Hypothalamus (tissue), 51 donors: ENCODE data around the gene SLC6A3.
"Not testable (repeated sequence)": the region's sequence is repeated elsewhere in the genome, so short reads cannot be mapped to it uniquely, and the experiment has no call there.

Experiments used
- DNase-seq, 51 donors: peaks; one replicate each; lab custom pipeline; 2025; lab: John Stamatoyannopoulos, UW

The SLC6A3 gene

DNA sequence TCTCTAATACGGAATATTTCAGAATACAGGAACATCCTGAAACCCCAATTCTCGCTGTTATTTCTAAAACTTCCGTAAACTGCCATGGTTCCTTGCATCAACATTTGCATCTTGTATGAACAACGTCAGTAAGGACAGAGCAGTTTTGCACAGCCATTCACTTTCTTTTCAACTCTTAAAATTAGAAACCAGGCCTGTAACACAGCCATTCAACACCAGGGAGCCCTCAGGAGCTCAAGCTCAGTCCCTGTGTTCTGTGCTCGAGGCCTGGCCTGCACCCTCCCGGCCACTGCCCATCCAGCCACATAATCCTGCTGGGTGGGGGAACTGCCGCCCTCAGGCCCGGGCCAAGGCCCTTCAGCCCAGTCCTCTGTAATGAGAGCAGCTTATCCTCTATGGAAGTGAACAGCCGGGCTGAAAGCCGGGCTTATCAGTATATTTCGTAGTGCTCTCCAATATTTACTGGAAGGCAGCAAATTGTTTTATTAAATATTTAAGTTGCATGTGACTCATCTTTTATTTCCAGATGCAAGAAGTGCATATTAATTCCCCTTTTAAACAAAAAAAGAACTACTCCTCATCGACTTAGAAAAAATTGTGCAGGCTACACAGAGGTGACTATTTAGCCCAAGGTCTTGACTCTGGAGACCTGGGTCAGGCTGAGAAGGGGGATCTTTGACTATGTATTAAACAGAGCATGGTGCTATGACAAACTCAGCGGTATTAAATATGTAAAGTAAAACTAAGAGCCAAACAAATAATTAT lies 33.2 kb upstream of the SLC6A3 start:
- DNase-seq: no peak

DNA sequence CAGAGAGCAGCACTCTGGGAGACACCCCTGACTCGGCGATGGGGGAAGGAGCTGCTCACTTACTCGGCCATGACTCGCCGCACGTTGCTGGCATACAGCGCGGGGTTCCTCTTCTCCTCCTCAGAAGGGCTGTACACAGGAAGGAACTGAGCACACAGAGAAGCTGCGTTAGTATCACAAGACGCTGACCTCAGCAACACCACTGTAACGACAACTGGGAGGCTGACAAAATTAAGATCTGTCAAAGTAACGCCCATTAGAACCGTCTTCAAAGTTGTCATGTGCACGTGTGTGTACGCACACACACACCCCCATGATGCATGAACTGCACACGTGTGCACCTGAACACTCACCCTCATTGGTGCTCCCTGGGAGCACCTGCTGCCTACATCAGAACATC lies 32.1 kb upstream of the SLC6A3 start:
- DNase-seq: peak in 22 of 51 donors; percentile 21 to 56 (median 34)

GRCh38 chr5:1476967-1477310 lies 31.7 kb upstream of the SLC6A3 start:
- no peak for DNase-seq

GRCh38 chr5:1476181-1476966 lies 31.1 kb upstream of the SLC6A3 start:
- no peak for DNase-seq

DNA sequence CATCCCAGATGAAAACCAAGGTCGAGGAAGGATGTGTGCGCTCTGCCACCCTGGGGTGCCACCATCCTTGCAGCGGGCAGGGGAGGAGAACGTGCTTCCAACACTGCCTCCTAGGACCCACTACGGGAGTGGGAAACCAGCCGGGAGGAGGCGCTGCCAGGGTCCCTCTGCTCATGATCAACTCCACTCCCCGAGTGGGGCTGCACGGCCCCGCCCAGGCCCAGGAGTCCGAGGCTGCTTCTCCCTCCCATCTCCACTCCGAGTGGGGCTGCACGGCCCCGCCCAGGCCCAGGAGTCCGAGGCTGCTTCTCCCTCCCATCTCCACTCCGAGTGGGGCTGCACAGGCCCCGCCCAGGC lies 30.3 kb upstream of the SLC6A3 start:
- DNase-seq: not testable (repeated sequence)

DNA sequence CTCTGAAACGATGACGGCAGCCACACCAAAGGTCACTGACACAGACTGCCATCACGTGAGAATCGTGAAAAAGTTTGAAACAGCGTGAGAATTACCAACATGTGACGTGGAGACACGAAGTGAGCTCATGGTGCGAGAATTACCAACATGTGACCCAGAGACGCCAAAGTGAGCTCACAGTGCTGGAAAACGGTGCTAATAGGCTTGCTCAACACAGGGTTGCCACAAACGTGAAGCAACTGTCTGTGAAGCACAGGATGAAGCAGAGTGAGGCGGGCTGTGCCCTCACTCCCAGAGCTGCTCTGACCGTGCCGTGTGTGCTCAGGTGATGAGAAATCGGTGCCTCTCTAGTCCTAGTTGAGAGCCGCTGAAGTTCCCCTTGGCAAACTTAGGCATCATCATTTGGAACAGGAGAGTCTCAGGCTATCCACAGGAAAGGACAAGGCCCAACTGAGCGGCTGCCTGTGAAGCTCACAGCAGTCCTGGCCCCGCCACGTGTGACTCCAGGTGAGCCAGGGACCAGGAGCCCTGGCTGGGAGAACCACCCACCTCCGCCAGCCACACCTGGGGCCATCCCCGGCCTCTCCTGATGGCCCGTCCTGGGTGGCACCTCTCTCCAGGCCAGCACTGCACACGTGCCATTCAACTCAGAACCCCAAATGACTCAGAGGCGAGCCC lies 29.8 kb upstream of the SLC6A3 start:
- no peak for DNase-seq

GRCh38 chr5:1474183-1474839 lies 29.1 kb upstream of the SLC6A3 start:
- no peak for DNase-seq

DNA sequence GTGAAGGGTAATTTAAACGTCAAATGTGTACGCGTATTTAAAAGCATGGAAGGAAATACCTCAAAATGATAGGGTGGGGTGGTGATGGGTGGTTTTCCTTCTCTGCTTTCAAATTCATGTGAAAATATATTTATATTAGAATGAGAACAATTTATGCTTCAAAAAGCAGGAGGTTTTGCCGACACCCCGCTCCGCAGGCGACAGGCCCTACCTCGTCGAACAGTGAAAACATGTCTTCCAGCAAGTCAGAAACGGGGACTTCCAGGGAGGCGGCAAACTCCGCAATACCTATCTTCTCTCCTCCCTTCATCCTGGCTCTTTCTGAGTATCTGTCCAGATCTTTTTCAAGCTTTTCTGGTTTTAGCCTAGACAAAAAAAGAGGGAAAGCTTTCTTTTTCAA lies 28.5 kb upstream of the SLC6A3 start:
- no peak for DNase-seq

DNA sequence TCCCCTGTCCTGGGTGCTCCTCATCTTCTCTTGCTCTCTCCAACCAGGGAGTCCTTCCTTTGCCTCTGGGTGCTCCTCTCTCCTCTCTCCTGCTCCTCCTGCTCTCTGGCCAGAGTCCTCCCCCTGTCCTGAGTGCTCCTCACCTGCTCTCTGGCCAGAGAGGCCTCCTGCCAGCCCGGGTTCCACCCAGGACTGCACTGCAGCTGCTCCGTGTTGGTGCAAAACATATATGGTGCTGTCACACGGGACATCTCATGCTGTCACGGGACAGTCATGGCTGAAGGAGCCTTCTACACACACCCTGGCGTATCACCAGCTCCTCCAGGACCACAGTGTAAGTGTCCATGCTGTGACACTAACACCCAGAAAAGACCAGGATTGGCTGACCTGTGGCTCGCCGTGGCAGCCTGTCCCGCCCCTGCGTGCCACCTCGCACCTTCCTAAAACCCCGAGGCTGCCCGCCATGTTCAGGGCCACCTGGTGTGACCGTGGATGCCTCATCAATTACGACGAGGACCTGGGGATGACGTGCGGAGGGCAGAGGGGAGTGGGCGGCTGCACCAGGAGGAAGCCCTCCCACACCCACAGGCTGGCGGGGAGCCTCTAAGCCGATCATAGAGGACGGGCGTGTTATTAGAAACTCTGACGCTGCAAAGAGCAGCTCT lies 27.9 kb upstream of the SLC6A3 start:
- no peak for DNase-seq

GRCh38 chr5:1471997-1472963 lies 27.0 kb upstream of the SLC6A3 start:
- DNase-seq: no peak

GRCh38 chr5:1471240-1471853 lies 26.1 kb upstream of the SLC6A3 start:
- DNase-seq: no peak

GRCh38 chr5:1470762-1471211 lies 25.5 kb upstream of the SLC6A3 start:
- no peak for DNase-seq

DNA sequence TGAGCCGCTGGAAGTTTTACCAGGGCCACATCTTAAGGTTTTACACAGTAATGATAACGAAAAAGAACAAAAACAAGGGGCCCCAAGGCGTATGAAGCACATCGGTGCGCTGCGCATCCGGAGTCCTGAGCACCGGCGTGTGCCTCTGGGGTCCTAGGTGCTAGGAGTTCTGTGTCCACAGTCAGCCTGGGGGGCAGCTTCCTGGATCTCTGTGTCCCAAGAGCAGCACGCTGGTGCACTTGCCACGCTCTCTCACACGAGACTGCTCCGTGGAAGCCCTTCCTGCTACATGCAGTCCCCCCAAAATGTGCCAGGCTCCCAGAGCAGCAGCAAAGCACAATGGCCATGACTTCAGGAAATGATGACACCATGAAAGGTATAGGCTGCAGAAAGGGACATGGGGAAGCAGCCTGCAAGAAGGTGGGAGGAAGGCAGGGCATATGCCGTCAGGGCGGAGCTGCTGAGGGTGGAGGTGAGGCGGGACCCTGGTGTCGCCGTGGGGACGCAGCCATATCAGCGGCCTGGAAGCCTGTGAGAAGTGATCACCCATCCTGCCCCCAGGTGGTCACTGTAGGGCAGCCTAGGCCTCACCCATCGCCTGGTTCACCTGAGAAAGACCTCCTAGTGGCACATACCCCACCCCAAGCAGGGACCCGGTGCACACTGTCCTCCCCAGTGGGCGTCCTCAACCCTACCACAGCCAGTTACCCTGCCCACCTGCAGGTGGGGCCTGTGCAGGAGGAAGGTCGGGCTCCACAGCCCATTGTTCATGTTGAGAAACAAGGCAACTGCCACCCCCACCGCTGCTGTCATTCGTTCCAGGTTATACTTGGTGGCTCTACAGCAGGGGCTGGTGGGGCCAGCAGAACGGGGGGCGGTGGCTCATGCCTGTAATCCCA lies 23.6 kb upstream of the SLC6A3 start:
- no peak for DNase-seq

DNA sequence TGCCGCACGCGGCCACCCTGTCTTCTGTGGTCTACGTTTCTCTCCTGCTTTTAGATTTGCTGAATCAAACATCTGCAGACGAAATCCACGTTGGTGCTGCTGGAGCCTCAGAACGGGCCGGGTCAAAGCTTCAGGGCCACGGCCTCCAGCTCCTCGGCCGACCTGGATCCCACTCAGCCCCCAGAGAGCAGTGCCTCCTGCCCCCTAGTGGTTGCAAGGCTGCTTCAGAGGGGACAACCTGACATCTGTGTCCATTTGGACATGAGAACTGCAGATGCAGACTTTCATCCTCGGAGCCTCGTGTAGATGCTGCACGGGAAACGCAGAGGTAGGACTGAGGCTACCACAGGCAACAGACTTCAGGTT lies 23.0 kb upstream of the SLC6A3 start:
- peak in 16 of 51 donors; percentile 8 to 58 (median 19) for DNase-seq

DNA sequence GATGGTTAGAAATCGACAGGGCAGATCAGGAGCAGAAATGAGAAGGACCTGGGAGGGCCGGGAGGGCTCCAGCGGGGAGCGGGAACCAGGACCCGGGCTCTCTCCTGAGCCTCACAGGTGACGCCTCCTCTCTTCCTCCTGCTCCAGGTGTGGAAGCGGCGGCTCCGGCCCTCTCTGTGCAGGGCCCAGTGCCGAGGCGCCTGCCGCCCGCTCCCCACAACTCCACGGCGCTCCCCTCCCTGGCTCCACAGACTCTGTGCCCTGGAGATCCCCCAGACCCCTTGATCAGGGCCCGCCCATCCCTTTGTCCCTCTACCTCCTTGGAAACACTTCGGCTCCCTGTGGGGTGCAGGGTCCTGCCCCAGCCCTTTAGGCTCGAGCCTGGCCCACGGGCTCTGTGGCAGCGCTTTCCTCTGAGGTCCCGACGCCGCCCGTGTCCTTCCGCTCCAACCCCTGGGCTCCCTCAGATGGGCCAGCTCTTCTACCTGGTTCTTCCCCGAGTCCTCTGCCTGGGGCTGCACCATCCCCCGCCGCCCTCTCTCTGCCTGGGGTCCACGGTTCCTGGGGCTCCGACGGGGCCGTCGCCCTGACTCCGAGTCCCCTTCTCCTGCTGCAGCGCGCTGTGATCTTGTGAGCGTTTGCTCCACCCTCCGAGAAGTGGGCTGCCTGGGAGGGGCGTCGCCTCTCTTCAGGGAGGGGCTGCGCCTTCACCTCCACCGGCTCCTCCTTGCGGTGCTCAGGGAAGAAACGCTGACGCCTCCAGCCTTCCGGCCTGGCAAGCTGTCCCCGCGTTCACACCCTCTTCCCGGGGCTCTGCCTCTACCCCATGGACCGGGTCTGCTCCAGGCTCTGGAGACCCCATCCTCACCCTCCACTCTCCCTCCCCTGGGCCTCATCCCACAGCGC lies 22.4 kb upstream of the SLC6A3 start:
- DNase-seq: no peak

DNA sequence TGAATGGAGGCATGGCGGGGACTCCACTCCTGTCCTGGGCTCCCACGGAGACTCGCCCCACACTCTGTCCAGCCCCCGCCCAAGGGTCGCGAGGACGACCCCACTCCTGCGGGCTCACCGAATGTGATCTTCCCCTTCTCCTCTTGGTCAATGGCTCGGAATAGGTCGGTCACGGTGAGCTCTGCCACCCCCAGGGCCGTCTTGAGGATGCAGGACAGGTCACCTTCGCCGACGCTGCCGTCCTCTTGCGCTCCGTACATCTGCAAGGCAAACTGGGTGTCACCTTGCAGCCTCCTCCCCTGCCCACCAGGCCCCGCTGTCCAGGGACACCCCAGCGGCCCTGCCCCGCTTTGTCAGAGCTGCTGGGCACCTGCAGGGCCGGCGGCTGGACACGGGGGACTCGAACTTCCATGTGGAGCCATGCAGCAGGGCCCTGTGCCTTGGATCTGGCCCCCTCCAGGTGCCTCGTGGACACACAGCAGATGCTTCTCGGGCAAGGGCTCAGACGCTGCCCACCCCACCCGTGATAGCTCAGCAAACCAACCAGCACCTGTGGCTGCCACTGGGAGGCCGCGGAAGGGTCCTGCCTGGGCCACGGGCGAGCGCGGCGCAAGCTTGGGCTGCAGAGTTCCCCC lies 21.5 kb upstream of the SLC6A3 start:
- no peak for DNase-seq
